ENCODE data around the gene SHC4. TPM values are rescaled to one million over a fixed set of nuclear protein-coding genes. Genes with fewer than 3 reads are reported as not detected.
A peak's percentile ranks its signal among the peaks of the same experiment; 100 is the strongest.

Gene SHC4
- total RNA-seq, 6 experiments from 2014 or later = 2.1 to 4.2 (median 3.5) TPM

DNA sequence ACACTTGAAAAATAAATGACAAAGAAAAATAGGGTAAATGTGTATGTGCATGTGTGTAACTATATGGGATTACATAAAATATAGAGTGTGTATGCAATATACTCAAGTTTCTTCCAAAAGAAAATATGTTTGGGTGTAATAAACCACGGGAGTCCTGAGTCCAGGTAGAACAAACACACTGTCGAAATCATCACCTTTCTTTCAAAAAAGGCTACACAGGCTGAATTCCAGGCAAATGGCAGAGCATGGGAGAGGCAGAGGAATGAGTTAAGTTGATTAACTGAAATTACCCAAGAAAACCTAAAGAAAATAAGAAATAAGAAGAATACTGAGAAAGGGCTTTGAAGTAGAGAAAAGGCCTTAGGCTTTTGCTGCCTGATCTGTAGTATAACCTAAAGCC, 179.0 kb downstream of the SHC4 start:
- Mint-ChIP-seq H3K27me3 (ENCODE audit: insufficient read depth) (no peaks in the 10 kb centered on the region), H3K9me3 (no peaks in the 10 kb centered on the region), H3K27ac (no peak overlapping the region), H3K4me3 (no peak overlapping the region), H3K36me3 (ENCODE audit: low read depth) (peaks cover 53% of the 10 kb centered on the region), H3K4me1 (ENCODE audit: low read depth) (peaks cover 18% of the 10 kb centered on the region)
- DNase-seq = no peak
- TF ChIP-seq, protein P1, sequence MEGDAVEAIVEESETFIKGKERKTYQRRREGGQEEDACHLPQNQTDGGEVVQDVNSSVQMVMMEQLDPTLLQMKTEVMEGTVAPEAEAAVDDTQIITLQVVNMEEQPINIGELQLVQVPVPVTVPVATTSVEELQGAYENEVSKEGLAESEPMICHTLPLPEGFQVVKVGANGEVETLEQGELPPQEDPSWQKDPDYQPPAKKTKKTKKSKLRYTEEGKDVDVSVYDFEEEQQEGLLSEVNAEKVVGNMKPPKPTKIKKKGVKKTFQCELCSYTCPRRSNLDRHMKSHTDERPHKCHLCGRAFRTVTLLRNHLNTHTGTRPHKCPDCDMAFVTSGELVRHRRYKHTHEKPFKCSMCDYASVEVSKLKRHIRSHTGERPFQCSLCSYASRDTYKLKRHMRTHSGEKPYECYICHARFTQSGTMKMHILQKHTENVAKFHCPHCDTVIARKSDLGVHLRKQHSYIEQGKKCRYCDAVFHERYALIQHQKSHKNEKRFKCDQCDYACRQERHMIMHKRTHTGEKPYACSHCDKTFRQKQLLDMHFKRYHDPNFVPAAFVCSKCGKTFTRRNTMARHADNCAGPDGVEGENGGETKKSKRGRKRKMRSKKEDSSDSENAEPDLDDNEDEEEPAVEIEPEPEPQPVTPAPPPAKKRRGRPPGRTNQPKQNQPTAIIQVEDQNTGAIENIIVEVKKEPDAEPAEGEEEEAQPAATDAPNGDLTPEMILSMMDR (IDR thresholded peaks at IDR 0.05) = no peak

DNA sequence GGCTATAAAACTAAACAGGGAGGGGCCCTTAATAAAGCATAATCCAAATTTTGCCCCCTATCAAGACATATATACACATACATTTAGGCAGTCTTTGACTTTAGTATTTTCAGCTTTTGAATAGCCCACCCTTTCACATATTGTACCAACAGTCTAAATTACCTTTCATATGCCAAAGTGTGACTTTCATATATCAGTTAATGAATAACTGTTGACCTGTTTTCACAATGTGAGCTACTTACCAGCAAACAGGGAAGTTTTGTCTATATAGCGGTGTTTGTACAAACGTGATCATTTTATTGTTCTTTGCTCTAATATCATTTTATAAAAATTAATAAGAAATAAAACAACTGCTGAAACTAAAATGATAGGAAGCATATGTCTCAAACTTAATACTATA, 180.8 kb downstream of the SHC4 start:
- H3K4me3 Mint-ChIP-seq = no peak overlapping the region
- H3K4me1 Mint-ChIP-seq (ENCODE audit: low read depth) = peaks cover 24% of the 10 kb centered on the region
- DNase-seq = no peak
- no peaks in the 10 kb centered on the region for H3K9me3 Mint-ChIP-seq
- no peak overlapping the region for H3K27ac Mint-ChIP-seq
- TF ChIP-seq, protein P1 (IDR thresholded peaks at IDR 0.05) = no peak
- no peaks in the 10 kb centered on the region for H3K27me3 Mint-ChIP-seq (ENCODE audit: insufficient read depth)
- H3K36me3 Mint-ChIP-seq (ENCODE audit: low read depth) = peaks cover 44% of the 10 kb centered on the region

DNA sequence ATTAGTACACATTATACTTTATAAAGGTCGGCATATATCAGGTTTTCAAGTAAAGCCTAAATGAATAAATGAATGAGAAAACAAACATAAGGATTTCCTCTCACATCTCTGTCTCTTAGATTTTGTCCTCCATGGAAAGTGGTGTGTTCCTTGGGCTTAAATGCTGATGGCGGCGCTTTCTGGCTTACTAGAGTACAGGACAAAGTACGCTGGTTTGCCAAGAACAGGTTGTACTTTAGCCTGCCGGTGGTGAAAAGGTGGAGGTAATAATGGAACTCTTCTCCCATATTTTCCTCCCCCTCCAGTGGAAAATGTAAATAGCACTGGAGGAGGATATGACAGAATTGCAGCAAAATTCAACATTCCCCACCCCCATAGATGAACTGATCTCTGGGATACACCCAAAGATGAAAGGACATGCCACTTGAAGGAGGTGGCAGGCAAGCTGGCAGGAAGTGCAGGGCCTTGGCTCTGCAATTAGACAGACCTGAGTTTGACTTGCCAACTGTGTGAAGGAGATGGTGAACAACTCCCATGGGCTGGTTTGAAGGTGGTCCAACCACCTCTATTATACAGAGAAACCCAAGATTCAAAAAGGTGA, 182.1 kb downstream of the SHC4 start:
- Mint-ChIP-seq H3K9me3 (no peaks in the 10 kb centered on the region), H3K4me3 (no peak overlapping the region), H3K27ac (0 out of 2 replicates have a peak overlapping the region, but pooled peaks have one; percentile 20), H3K27me3 (ENCODE audit: insufficient read depth) (no peaks in the 10 kb centered on the region), H3K4me1 (ENCODE audit: low read depth) (peaks cover 29% of the 10 kb centered on the region), H3K36me3 (ENCODE audit: low read depth) (peaks cover 41% of the 10 kb centered on the region)
- TF ChIP-seq, protein P1 (IDR thresholded peaks at IDR 0.05) = no peak
- DNase-seq = no peak

DNA sequence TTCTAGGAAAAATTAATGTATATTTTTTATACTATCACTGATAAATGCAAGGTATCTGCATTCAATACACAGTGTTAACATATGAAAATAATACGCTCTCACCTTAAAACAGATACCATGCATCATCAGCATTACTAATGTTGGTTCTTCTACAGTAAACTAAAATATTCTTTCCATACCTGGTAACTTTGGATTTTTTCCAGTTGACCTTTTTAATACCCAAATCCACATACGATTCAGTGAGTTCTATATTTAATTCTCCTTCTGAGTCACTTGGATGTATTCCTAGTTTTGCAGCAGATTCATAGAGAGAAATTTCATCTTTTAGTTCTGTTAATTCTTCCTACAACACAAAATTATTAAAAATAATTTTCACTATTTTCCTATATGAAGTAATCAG, 182.7 kb downstream of the SHC4 start:
- TF ChIP-seq, protein P1 (IDR thresholded peaks at IDR 0.05) = no peak
- no peak overlapping the region for H3K27ac Mint-ChIP-seq
- peaks cover 31% of the 10 kb centered on the region for H3K4me1 Mint-ChIP-seq (ENCODE audit: low read depth)
- H3K9me3 Mint-ChIP-seq = no peaks in the 10 kb centered on the region
- H3K4me3 Mint-ChIP-seq = no peak overlapping the region
- H3K36me3 Mint-ChIP-seq (ENCODE audit: low read depth) = peaks cover 39% of the 10 kb centered on the region
- DNase-seq = no peak
- H3K27me3 Mint-ChIP-seq (ENCODE audit: insufficient read depth) = no peaks in the 10 kb centered on the region

DNA sequence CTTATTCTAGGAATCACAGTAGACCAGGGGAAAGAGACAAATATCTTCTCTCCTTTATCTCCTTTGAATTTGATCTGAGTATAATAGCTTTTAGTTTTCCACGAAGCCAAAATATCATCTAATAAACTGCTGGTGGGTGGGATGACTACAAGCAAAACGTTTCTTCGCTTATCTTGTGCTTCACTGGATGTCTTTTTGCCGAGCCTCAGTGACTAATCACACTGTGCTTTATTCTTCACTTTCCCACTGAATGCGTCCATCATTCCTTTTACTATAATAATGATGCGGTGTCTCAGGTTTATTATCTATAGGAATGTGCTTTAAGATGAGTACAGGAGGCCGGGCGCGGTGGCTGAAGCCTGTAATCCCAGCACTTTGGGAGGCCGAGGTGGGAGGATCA, 185.4 kb downstream of the SHC4 start:
- Mint-ChIP-seq H3K27me3 (ENCODE audit: insufficient read depth) (no peaks in the 10 kb centered on the region; the same call in 1 of the 2 replicates), H3K9me3 (peaks cover 4% of the 10 kb centered on the region; the same call in 1 of the 2 replicates), H3K4me1 (ENCODE audit: low read depth) (peaks cover 58% of the 10 kb centered on the region), H3K36me3 (ENCODE audit: low read depth) (peaks cover 43% of the 10 kb centered on the region), H3K27ac (peak overlapping the region; percentile 55; the same call in 1 of the 2 replicates), H3K4me3 (no peak overlapping the region)
- TF ChIP-seq, protein P1 (IDR thresholded peaks at IDR 0.05) = no peak
- DNase-seq = no peak

Data from HFFc6 (cell line).